ENCODE measurements around the gene PASK. TPM values are rescaled to one million over a fixed set of nuclear protein-coding genes. Genes with fewer than 3 reads are reported as not detected.

The PASK gene
- polyA plus RNA-seq, 3 donors: 0.56 to 4.3 (median 0.70) TPM

DNA sequence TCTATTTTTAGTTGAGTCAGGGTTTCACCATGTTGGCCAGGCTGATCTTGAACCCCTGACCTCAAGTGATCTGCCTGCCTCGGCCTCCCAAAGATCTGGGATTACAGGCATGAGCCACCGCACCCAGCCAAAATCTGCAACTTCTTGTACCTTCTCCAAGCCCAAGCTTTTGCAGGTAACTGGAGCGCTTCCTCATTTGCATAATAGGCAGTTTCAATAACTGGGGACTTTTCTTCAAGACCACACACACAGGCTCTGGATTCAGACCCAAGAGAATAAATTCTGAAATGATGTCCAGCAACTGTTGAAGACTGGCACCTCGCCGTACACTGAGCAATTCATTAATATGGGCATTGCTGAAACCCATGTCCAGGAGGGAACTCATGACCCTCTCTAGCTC lies 50.0 kb downstream of the PASK start:
- no peak overlapping the region for H3K4me3 Mint-ChIP-seq

DNA sequence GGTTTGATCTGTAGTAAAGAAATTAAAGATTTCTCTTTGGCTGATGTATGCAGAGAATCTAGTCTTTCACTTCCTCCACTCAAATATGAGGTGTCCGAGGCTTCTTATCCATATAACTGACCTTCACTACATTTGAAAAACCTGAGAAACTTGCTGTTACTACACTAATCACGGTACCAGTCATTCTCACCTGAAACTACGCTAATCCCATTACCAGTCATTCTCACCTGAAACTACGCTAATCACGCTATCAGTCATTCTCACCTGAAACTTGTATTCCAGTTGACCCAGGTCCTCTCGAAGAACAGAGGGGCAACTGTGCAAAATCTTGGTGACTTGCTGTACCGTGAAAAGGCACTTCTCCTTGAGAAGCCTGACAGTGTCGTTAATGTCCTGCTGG lies 52.3 kb downstream of the PASK start:
- Histone ChIP-seq H3K27me3 (ENCODE audit: control insufficient read depth in 2 of 2, insufficient read depth in 2 of 2, low read length in 2 of 2) (no peaks in the 10 kb centered on the region), H3K36me3 (replicated peaks in 1 of 2; ENCODE audit: control insufficient read depth in 1 of 2, insufficient read depth in 2 of 2, low read length in 2 of 2) (peaks cover 74 to 83% of the 10 kb centered on the region in 2 donors), H3K27ac (ENCODE audit: low read depth in 1 of 2, low read length in 2 of 2) (no peak overlapping the region), H4K20me1 (ENCODE audit: insufficient read depth, low read length) (peaks cover 34% of the 10 kb centered on the region), H3K4me1 (ENCODE audit: control insufficient read depth in 1 of 2, insufficient read depth in 2 of 2, low read length in 2 of 2) (peaks cover 9 to 14% of the 10 kb centered on the region in 2 donors), H3K4me3 (replicated peaks in 1 of 3; ENCODE audit: low read depth in 2 of 3, low read length in 3 of 3) (no peak overlapping the region), H3K9ac (ENCODE audit: insufficient read depth, low read length, poor library complexity, severe bottlenecking) (no peak overlapping the region), H3K79me2 (ENCODE audit: insufficient read depth, low read length) (peaks cover 40% of the 10 kb centered on the region), H3K9me3 (replicated peaks in 1 of 2; ENCODE audit: control insufficient read depth in 1 of 2, insufficient read depth in 1 of 2, low read length in 2 of 2) (no peaks in the 10 kb centered on the region), H3K4me2 (replicated peaks; ENCODE audit: extremely low read depth, low read length, poor library complexity, severe bottlenecking) (no peak overlapping the region), H2AFZ (ENCODE audit: insufficient read depth, low read depth, low read length, poor library complexity, severe bottlenecking) (no peak overlapping the region)
- Mint-ChIP-seq H3K27me3 (ENCODE audit: low read depth in 3 of 3) (peaks cover 0 to 2% (median 0%) of the 10 kb centered on the region in 3 donors), H3K9me3 (peaks cover 0 to 1% (median 0%) of the 10 kb centered on the region in 7 donors), H3K4me3 (no peak overlapping the region), H3K4me1 (peaks cover 17% of the 10 kb centered on the region), H3K27ac (peak overlapping the region in 1 of 7 donors; percentile 12), H3K36me3 (peaks cover 64 to 68% of the 10 kb centered on the region in 2 donors)
- no peak for DNase-seq
- WGBS (ENCODE audit: insufficient coverage): 92% methylated on average over 8 of the region's 8 CpGs
- TF ChIP-seq, protein P1, sequence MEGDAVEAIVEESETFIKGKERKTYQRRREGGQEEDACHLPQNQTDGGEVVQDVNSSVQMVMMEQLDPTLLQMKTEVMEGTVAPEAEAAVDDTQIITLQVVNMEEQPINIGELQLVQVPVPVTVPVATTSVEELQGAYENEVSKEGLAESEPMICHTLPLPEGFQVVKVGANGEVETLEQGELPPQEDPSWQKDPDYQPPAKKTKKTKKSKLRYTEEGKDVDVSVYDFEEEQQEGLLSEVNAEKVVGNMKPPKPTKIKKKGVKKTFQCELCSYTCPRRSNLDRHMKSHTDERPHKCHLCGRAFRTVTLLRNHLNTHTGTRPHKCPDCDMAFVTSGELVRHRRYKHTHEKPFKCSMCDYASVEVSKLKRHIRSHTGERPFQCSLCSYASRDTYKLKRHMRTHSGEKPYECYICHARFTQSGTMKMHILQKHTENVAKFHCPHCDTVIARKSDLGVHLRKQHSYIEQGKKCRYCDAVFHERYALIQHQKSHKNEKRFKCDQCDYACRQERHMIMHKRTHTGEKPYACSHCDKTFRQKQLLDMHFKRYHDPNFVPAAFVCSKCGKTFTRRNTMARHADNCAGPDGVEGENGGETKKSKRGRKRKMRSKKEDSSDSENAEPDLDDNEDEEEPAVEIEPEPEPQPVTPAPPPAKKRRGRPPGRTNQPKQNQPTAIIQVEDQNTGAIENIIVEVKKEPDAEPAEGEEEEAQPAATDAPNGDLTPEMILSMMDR (IDR thresholded peaks at IDR 0.05): no peak
- intact Hi-C loops (cut with micrococcal nuclease): no loop called here

More for the DNA sequence above, 50.0 kb downstream of the PASK start:
- Histone ChIP-seq H4K20me1 (ENCODE audit: insufficient read depth, low read length) (peaks cover 29% of the 10 kb centered on the region), H3K9ac (ENCODE audit: insufficient read depth, low read length, poor library complexity, severe bottlenecking) (no peak overlapping the region), H3K79me2 (ENCODE audit: insufficient read depth, low read length) (peaks cover 42% of the 10 kb centered on the region), H3K9me3 (replicated peaks in 1 of 2; ENCODE audit: control insufficient read depth in 1 of 2, insufficient read depth in 1 of 2, low read length in 2 of 2) (no peaks in the 10 kb centered on the region), H3K4me3 (replicated peaks in 1 of 3; ENCODE audit: low read depth in 2 of 3, low read length in 3 of 3) (no peak overlapping the region), H3K27ac (ENCODE audit: low read depth in 1 of 2, low read length in 2 of 2) (no peak overlapping the region), H3K4me2 (replicated peaks; ENCODE audit: extremely low read depth, low read length, poor library complexity, severe bottlenecking) (no peak overlapping the region), H2AFZ (ENCODE audit: insufficient read depth, low read depth, low read length, poor library complexity, severe bottlenecking) (no peak overlapping the region), H3K36me3 (replicated peaks in 1 of 2; ENCODE audit: control insufficient read depth in 1 of 2, insufficient read depth in 2 of 2, low read length in 2 of 2) (peaks cover 53 to 60% of the 10 kb centered on the region in 2 donors), H3K4me1 (ENCODE audit: control insufficient read depth in 1 of 2, insufficient read depth in 2 of 2, low read length in 2 of 2) (peaks cover 16 to 24% of the 10 kb centered on the region in 2 donors), H3K27me3 (ENCODE audit: control insufficient read depth in 2 of 2, insufficient read depth in 2 of 2, low read length in 2 of 2) (no peaks in the 10 kb centered on the region)
- Mint-ChIP-seq H3K4me1 (peaks cover 26% of the 10 kb centered on the region), H3K9me3 (no peaks in the 10 kb centered on the region), H3K27me3 (ENCODE audit: low read depth in 3 of 3) (peaks cover 0 to 6% (median 0%) of the 10 kb centered on the region in 3 donors), H3K36me3 (peaks cover 47 to 50% of the 10 kb centered on the region in 2 donors), H3K27ac (no peak overlapping the region)
- WGBS (ENCODE audit: insufficient coverage): 98% methylated on average over 5 of the region's 5 CpGs
- DNase-seq: no peak
- intact Hi-C loops (cut with micrococcal nuclease): no loop called here
- TF ChIP-seq, protein P1 (IDR thresholded peaks at IDR 0.05): no peak
